GM19240 (cell line): ENCODE results near the gene NUDCD3.

Experiments used
- DNase-seq: peaks from one replicate; pipeline ENCODE4 v3.0.0; 2011; ENCODE audit warnings: low spot score; ENCODE audit not compliant: insufficient read length

Gene NUDCD3

GRCh38 chr7:44402401-44403060 lies 87.9 kb downstream of the NUDCD3 start:
- DNase-seq = no peak

- DNase-seq = no peak
These were observed 88.8 kb downstream of the NUDCD3 start for GRCh38 chr7:44401692-44402091.

- no peak for DNase-seq
These were observed 90.4 kb downstream of the NUDCD3 start for GRCh38 chr7:44400033-44400511.

GRCh38 chr7:44398953-44399574 lies 91.4 kb downstream of the NUDCD3 start:
- no peak for DNase-seq

DNA sequence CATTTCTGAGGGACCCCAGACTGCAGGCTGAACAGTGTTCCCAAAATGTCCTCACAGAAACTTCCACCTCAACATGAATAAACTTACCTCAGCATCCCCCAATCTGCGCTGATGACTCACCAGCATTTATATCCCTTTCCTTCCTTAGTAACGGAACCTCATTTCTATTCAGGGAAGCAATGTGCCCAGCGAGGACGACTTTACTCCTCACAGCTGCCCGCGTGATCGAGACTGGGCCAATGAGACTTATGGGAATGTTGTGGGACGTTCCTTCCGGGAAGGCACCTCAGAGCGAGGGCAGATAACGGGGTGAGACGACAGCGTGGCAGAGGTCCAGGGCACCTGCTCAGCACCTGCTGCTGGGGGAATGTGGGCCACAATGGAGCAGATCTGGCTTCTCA lies 91.9 kb downstream of the NUDCD3 start:
- no peak for DNase-seq

DNA sequence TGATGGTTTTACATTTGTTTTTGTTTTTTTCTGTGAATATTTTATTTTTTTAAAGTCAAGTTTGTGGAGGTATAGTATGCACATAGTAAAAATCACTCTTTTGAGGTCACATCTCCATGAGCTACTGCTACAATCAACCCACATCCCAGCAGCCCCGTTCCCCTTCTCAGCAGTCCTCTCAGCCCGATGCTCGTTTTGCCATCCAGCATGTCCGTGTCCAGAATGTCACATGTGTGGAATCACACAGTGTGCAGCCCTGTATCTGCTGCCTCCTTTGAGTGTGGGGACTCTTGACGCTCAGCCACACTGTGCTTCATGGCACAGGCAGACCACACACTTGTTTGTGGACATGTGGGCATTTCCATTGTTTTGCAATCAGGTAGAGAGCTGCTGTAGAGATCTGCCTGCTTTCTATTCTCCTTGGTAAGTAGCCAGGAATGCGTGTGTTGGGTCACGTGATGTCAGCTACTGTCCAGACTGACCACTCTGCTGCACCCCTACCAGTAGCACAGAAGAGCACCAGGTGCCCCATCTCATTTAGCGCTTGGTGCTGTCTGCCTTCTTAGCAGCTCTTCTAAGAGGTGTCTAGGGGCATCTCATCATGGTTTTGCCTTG lies 93.4 kb downstream of the NUDCD3 start:
- DNase-seq = no peak

- DNase-seq = no peak
These were observed 94.0 kb downstream of the NUDCD3 start for GRCh38 chr7:44396496-44396895.

DNA sequence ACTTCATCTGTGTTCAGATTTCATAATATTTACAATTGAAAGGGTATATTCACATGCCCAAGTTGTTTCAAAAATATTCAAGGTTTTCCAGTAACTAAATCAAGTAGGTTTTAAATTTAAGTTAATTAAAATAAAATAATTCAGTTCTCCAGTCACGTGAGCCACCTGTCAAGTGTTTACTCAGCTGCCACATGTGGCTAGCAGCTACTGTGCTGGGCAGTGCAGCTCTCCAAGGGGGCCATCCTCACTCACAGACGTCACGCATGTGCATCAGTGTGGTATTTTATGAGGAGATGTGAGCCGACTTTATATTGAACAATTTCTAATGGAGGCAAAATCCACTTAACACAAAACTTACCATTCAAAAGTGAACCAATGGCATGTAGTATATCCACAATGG lies 95.4 kb downstream of the NUDCD3 start:
- DNase-seq = no peak

DNA sequence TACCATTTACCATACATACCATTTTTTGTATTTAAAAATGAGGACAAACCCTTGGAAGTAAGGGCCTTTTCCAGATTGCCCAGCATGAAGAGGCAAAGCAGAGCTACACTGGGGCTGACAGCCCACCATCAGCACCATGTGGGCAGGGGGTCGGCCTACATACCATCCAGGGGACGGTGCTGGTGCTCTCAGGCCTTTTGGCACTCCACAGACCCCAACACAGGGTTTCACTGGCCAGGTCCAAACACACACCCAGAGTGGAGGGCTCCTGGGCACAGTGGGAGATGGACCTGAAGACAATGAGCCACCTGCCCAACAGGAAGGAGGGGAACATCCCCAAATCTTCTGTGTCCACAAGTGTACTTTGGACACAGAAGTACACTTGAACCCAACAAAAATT lies 95.8 kb downstream of the NUDCD3 start:
- no peak for DNase-seq

DNA sequence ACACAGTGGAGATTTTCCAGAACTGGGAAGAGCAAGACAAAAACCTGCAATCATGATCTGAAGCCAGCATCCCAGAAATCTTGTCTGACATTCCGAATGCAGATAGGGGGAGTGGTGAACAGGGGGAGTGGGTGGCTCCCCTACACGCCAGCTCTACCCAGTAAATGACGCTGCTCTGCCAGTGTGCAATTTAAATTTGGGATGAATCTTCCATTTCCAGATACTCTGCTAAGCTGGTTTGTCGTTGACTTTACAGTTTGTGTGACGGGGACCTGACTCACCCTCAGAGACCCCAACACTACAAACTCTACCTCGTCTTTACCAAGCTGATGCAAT lies 96.4 kb downstream of the NUDCD3 start:
- DNase-seq = no peak

DNA sequence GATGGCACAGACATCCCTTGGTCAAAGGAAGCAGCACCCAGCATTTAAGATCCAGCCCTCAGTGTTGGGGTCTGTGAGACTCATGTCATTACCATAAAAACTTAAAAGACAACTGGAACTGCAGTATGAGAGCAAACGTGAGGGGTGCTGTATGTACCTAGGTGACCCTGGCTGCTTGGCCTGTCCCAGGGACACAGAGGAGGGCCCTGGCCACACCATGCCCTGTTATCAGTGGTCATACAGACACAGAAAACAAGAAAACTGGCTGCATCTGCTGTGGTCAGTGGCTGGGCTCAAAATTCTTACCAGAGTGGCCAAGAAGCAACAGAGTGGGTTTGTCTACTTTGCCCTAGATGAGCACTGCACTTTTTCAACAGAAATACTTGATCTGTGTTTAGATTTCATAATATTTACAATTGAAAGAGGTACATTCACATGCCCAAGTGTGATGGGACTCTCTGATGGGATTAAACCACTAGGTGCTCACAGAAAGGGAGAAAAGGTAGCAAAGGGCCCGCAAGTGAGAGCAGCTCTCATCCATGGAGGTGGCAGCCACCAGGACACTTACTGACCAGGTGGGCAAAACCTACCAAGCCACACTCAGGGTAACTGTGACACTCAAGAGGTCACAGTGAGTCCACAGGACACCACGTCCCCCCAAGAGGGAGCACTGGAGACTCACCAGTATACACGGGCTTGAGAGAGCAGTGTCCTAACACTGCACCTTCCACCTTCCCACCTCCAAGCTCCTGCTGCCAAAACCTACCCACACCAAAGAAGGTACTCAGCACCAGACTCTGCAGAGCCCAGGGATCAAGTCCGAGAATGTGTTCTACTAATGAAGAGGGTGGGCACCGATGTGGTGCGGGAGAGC lies 97.0 kb downstream of the NUDCD3 start:
- DNase-seq = no peak

DNA sequence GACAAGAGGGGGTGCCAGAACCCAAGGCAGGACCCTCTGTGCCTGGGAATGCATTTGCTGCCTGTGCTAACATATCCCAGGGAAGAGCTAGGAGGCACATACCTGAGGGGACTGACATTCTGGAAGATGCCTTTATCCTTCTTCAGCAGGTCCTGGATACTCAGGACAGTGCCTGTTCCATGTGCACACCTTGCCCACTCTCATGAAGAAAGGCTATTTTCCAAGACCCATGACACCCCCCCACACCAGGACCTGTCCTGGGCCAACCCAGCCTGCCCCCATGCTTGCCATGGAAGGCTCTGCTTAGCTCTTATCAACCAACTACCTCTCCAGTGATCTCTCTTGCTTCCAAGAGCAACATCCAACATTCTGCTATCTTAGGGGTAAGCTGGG lies 97.8 kb downstream of the NUDCD3 start:
- no peak for DNase-seq

- no peak for DNase-seq
These were observed 98.5 kb downstream of the NUDCD3 start for GRCh38 chr7:44391746-44392617.

GRCh38 chr7:44391171-44391570 lies 99.3 kb downstream of the NUDCD3 start:
- DNase-seq = no peak

DNA sequence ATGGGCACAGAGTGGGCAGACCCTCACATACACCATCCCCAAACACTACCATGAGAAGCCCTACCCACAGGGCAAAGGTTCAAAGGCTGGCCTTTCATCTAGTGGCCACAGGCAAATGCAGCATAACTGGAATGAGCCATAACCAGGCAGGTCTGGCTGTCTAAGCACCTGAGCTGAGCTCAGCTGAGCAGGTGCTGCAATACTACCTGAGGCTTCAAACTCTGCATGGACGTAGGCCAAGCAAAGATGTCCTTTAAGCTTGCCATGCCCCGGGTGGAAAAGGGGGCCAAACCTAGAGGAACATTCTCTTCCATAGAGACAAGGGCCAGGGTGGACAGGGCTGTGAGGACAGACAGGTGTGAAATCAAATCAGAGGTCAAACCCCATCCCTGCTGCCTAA lies 99.8 kb downstream of the NUDCD3 start:
- no peak for DNase-seq

GRCh38 chr7:44388089-44388970 lies 102.1 kb downstream of the NUDCD3 start:
- no peak for DNase-seq

DNA sequence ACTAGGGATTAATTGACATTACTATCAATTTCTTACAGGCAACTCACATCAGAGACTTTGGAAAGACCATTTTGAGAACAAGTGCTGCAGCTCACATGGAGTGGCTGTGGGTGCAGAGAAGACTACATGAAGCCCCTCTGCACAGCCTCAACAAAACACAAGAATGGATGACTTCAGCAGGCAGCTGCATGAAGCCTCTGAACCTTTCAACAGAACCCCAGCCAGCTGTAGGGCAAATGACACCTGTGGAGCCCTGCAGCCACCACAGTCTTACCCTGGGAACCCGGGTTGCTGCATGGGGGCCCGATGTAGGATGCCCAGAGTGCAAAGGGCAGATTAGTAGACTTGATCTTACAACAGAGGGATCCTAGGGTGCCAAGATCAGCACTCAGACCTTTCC lies 103.1 kb downstream of the NUDCD3 start:
- no peak for DNase-seq

GRCh38 chr7:44386139-44386913 lies 104.1 kb downstream of the NUDCD3 start:
- no peak for DNase-seq

GRCh38 chr7:44385434-44386138 lies 104.9 kb downstream of the NUDCD3 start:
- no peak for DNase-seq
